Endothelial cell (in vitro differentiated cells): Measurements from ENCODE around the gene MAP3K5. TPM values are rescaled to one million over a fixed set of nuclear protein-coding genes. Genes with fewer than 3 reads are reported as not detected.

Experiments
- DNase-seq: peaks from one replicate; pipeline ENCODE4 v3.0.0; 2021; ENCODE audit warnings: low spot score
- H3K27ac Mint-ChIP-seq: one replicate; pipeline ENCODE4 v1.8.0; 2021; ENCODE audit warnings: mixed read lengths, inconsistent platforms; ENCODE audit not compliant: unreplicated experiment
- H3K27me3 Mint-ChIP-seq: one replicate; pipeline ENCODE4 v1.8.0; 2021; ENCODE audit warnings: mild to moderate bottlenecking, moderate library complexity, mixed read lengths, inconsistent platforms; ENCODE audit not compliant: unreplicated experiment
- H3K36me3 Mint-ChIP-seq: one replicate; pipeline ENCODE4 v1.8.0; 2021; ENCODE audit warnings: mild to moderate bottlenecking, low read depth, mixed read lengths, inconsistent platforms; ENCODE audit not compliant: unreplicated experiment
- H3K4me1 Mint-ChIP-seq: one replicate; pipeline ENCODE4 v1.8.0; 2021; ENCODE audit warnings: mild to moderate bottlenecking, mixed read lengths, inconsistent platforms; ENCODE audit not compliant: unreplicated experiment
- H3K4me3 Mint-ChIP-seq: one replicate; pipeline ENCODE4 v1.8.0; 2021; ENCODE audit warnings: mild to moderate bottlenecking, mixed read lengths, inconsistent platforms; ENCODE audit not compliant: unreplicated experiment
- H3K9me3 Mint-ChIP-seq: one replicate; pipeline ENCODE4 v1.8.0; 2021; ENCODE audit warnings: mixed read lengths, inconsistent platforms; ENCODE audit not compliant: unreplicated experiment
- total RNA-seq: library from RNA; stranded (reverse); fragmentation: NEBNext Ultra II Directional; extraction: Animal tissue kit (Norgen Biotek cat#: 25700); gene quantifications from one replicate; pipeline ENCODE4 v1.2.1, GENCODE V29; 2021; ENCODE audit not compliant: unreplicated experiment
- TF ChIP-seq, protein P1 (sequence below): fragments of 200-600 bp; sonication (generic); IDR thresholded peaks from one replicate; pipeline ENCODE4 v1.5.0; 2021; ENCODE audit warnings: antibody characterized with exemption; ENCODE audit not compliant: unreplicated experiment

Gene MAP3K5
- total RNA-seq, 1 donor from 2014 or later, result 0.33 TPM

GRCh38 chr6:136677344-136677743, 114.9 kb downstream of the MAP3K5 start:
- no peak overlapping the region for H3K27ac Mint-ChIP-seq
- no peaks in the 10 kb centered on the region for H3K36me3 Mint-ChIP-seq

GRCh38 chr6:136676075-136676474, 116.2 kb downstream of the MAP3K5 start:
- H3K27ac Mint-ChIP-seq, result no peak overlapping the region
- H3K4me1 Mint-ChIP-seq, result peaks cover 2% of the 10 kb centered on the region
- no peak overlapping the region for H3K4me3 Mint-ChIP-seq
- H3K27me3 Mint-ChIP-seq, result no peaks in the 10 kb centered on the region
- TF ChIP-seq, protein P1, sequence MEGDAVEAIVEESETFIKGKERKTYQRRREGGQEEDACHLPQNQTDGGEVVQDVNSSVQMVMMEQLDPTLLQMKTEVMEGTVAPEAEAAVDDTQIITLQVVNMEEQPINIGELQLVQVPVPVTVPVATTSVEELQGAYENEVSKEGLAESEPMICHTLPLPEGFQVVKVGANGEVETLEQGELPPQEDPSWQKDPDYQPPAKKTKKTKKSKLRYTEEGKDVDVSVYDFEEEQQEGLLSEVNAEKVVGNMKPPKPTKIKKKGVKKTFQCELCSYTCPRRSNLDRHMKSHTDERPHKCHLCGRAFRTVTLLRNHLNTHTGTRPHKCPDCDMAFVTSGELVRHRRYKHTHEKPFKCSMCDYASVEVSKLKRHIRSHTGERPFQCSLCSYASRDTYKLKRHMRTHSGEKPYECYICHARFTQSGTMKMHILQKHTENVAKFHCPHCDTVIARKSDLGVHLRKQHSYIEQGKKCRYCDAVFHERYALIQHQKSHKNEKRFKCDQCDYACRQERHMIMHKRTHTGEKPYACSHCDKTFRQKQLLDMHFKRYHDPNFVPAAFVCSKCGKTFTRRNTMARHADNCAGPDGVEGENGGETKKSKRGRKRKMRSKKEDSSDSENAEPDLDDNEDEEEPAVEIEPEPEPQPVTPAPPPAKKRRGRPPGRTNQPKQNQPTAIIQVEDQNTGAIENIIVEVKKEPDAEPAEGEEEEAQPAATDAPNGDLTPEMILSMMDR, result no peak
- H3K9me3 Mint-ChIP-seq, result no peaks in the 10 kb centered on the region
- H3K36me3 Mint-ChIP-seq, result no peaks in the 10 kb centered on the region
- no peak for DNase-seq

More at GRCh38 chr6:136677344-136677743, 114.9 kb downstream of the MAP3K5 start:
- H3K4me3 Mint-ChIP-seq, result no peak overlapping the region
- H3K27me3 Mint-ChIP-seq, result no peaks in the 10 kb centered on the region
- TF ChIP-seq, protein P1, result no peak
- no peak for DNase-seq
- H3K9me3 Mint-ChIP-seq, result no peaks in the 10 kb centered on the region
- H3K4me1 Mint-ChIP-seq, result peaks cover 2% of the 10 kb centered on the region

- Mint-ChIP-seq H3K4me1 (peaks cover 2% of the 10 kb centered on the region), H3K4me3 (no peak overlapping the region), H3K9me3 (no peaks in the 10 kb centered on the region), H3K36me3 (no peaks in the 10 kb centered on the region), H3K27me3 (peaks cover 1% of the 10 kb centered on the region), H3K27ac (no peak overlapping the region)
- no peak for DNase-seq
- TF ChIP-seq, protein P1, result no peak
These were observed 118.7 kb downstream of the MAP3K5 start for GRCh38 chr6:136673571-136673970.

DNA sequence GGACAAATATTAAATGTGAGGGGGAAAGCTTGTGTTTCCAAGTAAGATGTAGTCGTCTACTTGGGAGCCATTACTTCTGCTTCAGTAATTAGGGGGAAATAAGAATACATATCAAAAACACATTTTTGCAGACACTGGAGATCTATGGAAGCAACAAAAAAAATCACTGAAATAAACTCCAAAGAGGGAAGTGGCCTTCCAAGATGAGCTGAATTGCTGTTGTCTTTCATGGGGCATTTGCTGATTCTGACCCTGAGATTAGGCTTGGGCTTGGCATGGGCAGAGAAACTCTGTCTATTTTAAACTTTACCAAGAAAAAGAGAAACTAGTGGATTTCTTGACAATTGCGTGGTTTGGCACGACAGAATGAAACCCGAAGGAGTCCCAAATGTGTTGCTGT, 120.1 kb downstream of the MAP3K5 start:
- no peak overlapping the region for H3K4me3 Mint-ChIP-seq
- H3K27ac Mint-ChIP-seq, result no peak overlapping the region
- peaks cover 1% of the 10 kb centered on the region for H3K27me3 Mint-ChIP-seq
- H3K4me1 Mint-ChIP-seq, result no peaks in the 10 kb centered on the region
- TF ChIP-seq, protein P1, result no peak
- no peak for DNase-seq
- H3K9me3 Mint-ChIP-seq, result no peaks in the 10 kb centered on the region
- H3K36me3 Mint-ChIP-seq, result no peaks in the 10 kb centered on the region

DNA sequence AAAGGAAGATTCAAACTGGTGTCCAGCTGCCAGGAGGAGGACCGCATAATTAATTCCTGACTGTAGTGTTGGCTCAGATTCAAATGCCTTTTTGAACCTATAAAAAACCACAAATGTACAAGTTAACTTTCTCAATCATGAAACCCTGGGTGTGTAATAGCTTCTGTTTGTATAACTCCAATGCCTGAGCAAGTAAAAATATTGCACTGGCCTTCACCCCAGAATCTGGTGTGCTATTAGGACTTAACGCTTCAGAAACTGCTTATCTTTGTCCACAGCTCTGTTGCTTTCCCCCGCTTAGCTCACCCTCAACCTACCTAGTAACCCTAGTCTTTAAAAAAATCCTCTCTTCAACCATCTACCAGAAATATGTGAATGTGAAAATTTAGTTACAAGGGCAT, 123.0 kb downstream of the MAP3K5 start:
- TF ChIP-seq, protein P1, result no peak
- Mint-ChIP-seq H3K27ac (no peak overlapping the region), H3K4me3 (no peak overlapping the region)

More for the DNA sequence above, 123.0 kb downstream of the MAP3K5 start:
- Mint-ChIP-seq H3K9me3 (no peaks in the 10 kb centered on the region), H3K27me3 (peaks cover 1% of the 10 kb centered on the region), H3K4me1 (no peaks in the 10 kb centered on the region), H3K36me3 (no peaks in the 10 kb centered on the region)
- DNase-seq, result no peak
